DMS153 treated with DMSO at 0.1 percent for 48 hours (cell line): ENCODE results near the gene CDR2L.
A peak's percentile ranks its signal among the peaks of the same experiment; 100 is the strongest.

Experiments
- DNase-seq: peaks from one replicate; lab custom pipeline; 2025; ENCODE audit not compliant: unreplicated experiment; lab: John Stamatoyannopoulos, UW

Gene CDR2L

DNA sequence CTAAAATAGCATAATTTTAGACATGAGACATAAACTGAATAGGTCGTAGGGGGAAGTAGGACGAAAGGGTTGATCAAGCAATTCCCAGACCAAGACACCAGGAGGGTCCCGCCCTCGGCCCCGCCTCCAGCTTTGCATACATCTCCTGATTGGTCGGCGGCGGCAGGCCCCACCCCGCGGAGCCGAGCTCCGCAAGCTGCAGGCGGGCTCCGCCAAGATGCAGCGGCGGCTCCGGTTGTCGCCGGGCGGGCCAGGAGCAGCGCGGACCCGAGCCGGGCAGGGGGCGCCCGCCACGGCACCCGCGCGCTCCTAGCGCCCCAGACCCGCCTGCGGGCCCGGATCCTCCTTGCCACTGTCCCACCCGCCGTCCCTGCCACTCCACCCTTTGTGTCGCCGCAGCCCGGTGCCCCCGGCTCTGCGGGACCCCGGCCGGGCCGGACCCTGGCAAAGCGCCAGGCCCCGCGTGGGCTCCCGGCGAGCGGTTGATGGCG lies at the start of gene CDR2L:
TSS of gene CDR2L (plus strand) at position 215 of the 491 bp plus-strand sequence. CDS start 412 bp downstream, outside the sequence.
- DNase-seq = peak; percentile 85

DNA sequence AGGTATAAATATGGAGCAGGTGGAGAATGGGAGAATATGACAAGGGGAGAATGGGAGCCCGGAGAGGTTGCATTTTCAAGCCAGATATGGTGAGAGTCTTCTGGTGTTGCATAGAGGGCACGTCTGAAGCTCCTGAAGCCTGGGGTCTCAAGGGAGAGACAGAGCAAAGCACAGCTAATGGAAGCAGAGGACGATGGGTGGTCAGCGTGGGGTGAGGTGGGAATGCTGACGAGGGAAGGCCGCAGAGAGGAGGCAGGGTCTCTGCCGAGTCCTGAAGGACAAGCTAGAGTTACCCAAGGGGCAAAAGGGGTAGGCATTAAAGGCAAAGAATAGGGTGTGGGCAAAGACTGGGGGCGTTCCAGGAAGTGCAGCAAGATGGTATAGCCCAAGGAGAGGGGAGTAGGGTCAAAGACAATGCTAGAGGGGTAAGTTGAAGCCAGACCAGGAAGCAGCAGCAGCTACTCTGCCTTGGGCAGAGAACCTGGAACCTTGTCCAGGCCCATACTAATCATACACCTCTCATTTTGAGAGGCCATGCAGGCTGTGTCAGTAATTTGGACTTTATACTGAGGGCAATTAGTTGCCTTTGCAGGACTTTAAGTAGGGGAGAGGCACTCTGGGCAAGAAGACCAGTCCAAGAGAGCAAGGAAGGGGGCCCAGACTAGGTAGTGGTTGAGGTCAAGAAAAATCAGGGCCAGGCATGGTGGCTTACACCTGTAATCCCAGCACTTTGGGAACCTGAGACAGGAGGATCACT lies 49.1 kb upstream of the CDR2L start:
- DNase-seq = no peak

DNA sequence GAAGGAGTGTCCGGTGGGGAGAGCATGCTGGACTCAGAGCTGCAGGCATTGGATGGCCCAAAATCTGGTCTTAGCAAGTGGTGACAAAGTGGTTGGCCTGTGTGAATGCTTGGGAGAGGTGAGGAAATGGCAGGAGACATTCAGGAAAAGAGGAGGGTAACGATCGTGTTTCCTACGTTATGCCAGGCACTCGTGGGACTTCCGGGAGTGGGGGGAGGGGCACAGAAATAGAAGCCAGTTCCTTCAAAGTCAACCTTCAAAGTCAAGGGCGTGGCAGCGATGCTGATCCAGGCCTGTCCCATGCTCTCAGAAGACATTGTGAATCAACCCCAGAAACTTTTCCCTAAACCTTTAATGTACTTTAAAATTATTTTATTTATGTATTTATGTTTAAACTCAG lies 47.9 kb upstream of the CDR2L start:
- DNase-seq = no peak

DNA sequence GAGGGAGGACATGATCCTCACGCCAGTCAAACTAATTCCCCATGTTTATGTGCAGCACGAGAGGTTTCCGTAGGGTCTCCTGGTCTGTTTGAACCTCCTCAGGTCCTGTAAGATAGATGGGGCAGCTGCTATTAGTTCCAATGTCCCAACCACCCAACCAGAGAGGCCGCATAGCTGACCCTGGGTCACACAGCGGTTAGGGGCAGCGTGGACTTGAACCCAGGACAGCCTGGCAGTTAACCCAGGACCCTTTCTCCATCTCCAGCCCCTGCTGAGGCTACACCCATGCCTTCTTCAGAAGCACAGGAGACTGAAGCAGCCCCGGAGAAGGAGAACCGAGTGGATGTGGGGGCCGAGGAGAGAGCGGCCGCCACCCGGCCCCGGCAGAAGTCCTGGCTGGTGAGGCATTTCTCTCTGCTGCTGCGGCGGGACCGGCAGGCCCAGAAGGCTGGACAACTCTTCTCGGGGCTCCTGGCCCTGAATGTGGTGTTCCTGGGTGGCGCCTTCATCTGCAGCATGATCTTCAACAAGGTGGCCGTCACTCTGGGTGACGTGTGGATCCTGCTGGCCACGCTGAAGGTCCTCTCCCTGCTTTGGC lies 46.2 kb upstream of the CDR2L start:
- DNase-seq = no peak

DNA sequence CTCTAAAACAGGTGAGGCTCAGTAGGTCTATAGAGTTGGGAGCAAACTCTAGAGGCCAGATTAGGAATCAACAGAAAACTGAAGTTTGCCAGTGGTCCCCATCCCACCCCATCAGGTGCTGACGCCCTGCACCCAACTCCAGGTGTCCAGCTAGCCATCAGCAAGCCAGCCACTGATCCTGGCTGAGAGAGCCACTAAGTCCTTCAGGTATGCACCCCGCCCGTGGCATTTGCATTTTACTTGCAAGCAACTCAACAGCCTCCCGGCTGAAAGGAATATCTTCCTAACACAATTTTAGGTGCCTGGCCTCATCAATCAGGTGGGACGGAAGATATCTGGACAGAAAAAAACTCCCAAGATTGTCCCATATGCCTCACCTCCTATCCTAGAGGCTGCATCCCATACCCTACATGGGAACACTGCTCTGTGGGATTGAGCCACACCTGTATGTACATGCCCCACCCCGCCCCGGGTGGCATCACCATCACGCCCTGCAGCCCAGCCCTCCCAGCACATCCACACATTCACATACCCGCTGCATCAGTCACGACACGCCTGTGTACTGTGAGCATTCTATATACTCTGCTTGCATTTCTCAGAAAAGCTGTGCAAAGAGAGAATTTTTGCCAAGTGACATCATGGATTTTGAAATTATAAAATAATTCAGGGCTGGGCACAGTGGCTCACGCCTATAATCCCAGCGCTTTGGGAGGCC lies 43.5 kb upstream of the CDR2L start:
- no peak for DNase-seq

DNA sequence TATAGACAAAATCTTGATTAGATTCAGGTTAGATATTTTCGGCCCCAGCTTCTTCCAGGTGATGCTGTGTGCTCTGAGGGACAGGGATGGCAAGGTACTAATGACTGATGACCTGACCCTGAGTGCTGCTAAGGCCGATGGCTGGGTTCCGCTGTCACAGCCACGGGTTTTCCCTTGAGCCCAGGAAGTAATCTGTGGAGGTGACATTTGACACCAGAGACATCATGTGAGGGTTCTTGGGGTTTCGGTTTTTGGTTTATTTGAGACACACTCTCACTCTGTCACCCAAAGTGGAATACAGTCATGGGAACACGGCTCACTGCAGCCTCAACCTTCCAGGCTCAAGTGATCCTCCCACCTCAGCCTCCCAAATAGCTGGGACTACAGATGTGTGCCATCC lies 41.9 kb upstream of the CDR2L start:
- DNase-seq = no peak

DNA sequence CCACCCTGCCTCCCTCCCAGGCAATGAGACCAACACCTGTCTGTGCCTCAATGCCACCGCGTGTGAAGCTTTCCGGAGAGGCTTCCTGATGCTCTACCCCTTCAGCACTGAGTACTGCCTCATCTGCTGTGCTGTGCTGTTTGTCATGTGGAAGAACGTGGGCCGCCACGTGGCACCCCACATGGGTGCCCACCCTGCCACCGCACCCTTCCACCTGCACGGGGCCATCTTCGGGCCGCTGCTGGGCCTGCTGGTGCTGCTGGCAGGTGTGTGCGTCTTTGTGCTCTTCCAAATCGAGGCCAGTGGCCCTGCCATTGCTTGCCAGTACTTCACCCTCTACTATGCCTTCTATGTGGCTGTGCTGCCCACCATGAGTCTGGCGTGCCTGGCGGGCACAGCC lies 40.8 kb upstream of the CDR2L start:
- DNase-seq = no peak

DNA sequence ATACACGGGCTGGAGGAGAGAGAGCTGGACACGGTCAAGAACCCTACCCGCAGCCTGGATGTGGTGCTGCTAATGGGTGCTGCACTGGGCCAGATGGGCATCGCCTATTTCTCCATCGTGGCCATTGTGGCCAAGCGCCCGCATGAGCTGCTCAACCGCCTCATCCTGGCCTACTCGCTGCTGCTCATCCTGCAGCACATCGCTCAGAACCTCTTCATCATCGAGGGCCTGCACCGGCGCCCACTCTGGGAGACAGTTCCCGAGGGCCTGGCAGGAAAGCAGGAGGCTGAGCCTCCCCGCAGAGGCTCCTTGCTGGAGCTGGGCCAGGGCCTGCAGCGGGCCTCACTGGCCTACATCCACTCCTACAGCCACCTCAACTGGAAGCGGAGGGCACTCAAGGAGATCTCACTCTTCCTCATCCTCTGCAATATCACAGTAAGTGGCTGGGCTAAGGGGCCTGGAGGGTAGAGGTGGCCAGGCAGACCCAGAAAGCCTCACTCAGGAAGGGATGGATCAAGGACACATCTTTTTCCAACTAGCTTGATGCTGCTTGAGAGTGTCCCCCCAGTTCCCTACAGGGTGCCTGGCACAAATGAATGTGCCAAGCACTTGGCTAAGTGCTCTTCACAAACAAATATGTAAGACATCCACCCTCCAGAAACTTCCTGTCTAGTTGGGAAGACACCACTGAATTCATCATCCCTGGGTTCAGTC lies 40.2 kb upstream of the CDR2L start:
- no peak for DNase-seq

DNA sequence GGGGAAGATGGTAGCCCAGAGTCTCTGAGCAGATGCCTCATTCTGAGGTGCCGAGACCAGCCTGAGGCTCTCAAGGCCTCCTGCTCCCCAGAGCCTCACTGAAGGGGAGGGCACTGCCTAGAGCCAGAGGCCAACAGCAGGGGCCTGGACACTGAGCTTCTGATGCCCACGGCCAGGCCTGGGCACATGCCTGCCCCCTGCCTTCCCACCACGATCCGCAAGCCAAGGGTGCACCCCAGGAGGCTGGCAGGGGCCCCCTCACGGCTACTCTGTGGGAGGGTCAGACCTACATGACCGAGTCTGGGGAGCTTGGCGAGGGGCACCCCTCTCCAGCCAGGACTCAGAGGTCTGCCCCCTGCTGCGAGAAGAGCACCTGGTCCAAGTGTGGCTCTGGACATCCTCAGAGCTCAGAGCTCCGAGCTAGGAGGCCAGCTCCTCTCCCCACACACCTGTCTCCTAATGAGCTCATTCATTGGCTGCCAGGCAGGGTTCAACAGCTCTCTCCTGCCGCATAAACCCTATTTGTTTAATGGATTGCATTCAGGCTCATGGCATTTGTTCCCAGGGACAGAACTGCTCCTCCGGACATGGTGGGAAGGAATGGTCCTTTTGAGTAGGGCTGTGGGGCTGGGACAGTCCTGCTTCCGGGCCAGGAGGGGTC lies 37.8 kb upstream of the CDR2L start:
- no peak for DNase-seq

DNA sequence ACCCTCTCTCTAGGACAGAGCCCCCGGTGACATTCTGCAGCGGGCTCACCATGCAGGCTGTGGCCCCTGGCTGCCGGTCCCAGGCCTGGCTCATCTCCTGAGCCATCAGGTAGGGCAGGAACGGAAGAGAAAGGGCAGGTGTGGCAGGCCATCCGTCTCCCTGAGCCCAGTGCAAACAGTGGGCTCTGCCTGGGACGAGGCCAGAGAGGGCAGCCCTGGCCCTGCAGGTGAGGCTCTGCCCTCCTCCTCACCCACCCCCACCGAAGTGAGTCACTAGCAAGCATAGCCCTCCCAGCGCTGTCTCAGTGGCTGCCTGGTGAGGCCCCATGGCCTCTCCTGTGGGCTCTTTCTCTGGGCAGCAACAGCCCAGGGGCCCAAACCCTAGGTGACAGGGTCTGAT lies 37.2 kb upstream of the CDR2L start:
- no peak for DNase-seq

DNA sequence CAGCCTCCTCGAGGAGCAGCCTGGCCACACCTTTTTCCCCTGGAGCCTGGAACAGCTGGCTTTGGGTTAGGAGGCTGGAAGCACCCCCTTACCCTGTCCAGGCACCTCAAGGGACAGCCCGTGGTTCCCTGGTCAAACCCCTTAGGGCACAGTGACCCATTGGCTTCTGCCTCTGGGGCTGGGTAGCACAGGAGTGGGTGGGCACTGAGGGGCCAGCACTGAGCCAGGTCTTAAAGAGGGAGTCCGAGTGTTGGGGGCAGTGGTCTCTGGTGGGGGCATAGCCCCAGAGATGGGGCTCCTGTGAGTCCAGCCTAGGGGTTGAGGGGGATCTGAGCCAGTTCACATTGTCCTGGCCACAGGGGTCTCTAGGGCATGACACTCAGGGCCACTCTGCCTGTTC lies 36.4 kb upstream of the CDR2L start:
- no peak for DNase-seq

DNA sequence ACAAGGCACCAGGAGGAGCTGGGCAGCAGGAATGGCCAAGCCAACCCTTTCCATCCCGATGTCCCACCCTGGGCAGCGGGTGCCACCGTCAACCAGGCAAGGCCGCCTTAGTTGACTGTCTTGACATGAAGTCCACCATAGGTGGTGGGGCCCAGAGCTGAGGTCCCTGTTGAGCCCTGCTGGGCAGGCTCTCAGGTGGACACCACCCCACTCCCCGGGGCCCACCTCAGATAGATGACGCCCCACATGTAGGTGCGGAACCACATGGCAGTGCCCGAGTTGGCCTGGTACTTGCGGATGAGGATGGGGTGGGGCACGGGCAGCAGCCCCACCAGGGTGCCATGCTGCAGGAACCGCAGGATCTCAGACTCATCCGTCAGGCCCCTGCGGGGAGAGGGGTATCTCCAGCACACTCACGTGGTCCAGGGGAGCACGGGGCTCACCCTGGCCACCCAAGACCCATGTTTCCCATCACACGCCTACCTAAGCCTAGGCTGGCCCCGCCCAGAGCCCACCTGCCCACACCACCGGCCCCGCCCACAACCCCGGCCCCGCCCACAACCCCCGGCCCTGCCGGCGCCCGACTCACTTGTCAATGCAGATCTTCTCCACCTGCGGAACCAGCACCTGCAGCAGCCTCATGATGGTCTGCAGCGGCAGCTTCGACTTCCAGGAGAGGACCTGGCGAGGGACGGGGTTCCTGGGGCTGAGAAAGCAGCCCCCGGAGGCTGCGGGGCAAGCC lies 35.6 kb upstream of the CDR2L start:
- no peak for DNase-seq

DNA sequence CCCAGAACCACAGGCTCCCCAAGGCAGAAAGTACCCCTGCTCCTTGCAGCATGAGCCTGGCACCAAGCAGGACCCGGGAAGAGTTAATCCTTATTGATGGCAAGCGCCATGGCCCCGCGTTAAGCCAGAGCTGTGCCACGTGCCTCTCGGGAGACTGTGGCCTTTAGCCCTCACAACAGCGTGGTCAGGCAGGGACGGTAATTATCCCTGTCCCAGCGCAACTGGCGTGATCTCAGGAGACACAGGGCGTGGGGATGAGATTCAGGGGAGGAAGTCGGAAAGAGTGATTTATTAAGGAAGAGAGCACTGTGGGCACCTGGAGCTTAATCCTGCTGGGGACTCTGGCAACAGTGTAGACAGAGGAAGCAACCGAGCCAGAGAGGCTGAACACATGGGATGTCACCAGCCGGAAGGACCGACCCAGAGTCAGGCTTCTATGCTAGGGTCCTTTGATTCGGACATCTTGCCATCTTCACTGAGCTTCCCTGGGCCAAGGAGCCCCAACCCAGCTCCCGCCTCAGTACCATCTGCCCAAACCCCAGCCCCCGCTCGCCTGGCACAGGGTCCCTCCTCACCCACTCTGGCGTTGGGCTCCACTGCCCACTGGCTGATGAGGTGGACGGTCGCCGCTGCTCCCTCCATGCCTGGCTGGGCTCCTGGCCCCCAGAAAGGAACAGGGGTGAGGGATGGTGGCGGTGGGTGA lies 34.9 kb upstream of the CDR2L start:
- no peak for DNase-seq

DNA sequence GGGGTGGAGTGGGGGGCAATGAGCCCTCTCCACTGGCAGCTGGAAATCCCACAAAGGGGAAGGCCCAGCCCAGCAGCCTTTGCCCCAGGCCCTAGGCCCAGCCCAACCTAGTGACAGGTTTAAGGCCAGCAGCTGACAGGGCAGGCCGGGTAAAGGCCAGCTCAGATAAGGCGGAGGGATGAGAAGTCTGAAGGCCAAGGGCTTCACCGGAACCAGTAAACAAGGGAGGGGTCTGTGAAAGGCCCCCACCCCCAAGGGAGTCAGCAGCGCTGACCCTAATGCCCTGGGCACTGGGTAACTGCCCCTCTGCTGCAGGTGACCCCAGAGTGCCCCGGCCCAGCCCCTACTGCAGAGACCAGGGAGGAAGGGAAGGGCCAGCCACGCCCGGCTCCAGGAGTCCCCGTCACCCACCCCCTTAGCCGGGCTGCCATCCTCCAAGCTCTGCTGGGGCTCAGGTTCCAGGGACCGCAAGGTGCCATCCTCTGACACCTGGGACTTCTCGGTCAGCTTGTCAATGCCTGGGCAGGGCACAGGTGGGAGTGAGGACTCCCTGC lies 34.2 kb upstream of the CDR2L start:
- no peak for DNase-seq

DNA sequence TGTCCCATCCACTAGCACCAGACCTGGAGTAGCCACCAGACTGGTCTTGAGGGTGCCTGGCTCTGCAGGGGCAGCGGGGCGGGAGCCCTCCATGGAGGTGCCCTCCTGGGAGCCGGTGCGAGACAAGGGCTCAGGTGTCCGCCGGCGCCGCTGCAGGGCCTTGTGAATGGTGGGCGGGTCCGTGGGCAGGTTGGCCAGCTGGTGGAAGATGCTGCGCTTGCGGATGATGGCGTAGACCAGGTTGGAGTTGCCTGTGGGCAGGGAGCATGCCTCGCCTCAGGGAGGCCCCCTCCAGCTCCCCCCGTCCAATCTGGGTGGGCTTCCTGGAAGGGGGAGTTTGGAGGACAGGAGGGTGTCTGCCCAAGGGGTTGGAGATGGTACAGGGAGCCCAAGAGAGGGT lies 33.3 kb upstream of the CDR2L start:
- DNase-seq = no peak

DNA sequence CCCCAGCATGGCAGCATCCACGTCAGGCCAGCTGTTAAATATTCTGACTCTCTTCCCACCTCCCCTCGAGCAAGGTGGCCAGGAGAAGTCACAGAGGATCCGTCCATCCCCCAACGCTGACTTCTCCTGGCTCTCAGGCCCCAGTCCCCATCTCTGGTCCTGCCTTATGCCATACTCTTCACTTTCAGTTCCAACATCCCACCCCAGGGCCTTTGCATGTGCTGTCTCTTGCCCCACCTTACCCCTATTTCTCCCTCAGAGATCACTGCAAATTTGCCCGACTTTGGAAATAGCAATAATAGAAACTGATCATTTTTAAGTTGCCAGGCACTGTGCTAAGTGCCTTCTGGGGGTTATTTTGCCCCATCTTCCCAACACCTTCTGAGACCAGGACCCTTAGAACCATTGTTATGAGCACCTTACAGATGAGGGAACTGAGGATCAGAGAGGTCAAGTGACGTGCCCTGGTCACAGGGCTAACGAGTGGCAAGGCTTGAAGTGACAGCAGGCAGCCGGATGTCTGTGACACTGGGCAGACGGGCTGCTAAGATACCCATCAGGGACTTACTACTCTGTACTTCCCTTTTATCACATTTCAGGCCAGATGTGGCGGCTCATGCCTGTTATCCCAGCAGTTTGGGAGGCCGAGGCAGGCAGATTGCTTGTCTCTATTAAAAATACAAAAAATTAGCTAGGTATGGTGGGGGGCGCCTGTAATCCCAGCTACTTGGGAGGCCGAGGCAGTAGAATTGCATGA lies 32.6 kb upstream of the CDR2L start:
- no peak for DNase-seq

DNA sequence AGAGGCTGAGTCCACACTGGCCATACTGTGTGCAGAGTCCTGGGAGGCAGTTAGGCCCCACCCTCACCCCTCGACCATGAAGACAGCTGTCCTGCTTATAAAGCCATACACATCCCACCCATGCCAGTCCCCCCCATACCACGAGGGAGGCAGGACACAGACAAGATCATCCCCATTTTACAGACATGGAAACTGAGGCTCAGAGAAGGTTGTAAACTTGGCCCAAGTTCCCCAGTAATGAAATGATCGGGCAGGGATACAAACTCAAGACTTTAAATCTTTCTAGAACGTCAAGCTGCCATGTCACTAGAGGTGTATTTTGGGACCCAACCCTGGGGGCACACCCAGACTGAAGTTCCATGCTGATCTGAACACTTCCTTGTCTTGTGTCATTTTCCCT lies 31.3 kb upstream of the CDR2L start:
- DNase-seq = no peak

DNA sequence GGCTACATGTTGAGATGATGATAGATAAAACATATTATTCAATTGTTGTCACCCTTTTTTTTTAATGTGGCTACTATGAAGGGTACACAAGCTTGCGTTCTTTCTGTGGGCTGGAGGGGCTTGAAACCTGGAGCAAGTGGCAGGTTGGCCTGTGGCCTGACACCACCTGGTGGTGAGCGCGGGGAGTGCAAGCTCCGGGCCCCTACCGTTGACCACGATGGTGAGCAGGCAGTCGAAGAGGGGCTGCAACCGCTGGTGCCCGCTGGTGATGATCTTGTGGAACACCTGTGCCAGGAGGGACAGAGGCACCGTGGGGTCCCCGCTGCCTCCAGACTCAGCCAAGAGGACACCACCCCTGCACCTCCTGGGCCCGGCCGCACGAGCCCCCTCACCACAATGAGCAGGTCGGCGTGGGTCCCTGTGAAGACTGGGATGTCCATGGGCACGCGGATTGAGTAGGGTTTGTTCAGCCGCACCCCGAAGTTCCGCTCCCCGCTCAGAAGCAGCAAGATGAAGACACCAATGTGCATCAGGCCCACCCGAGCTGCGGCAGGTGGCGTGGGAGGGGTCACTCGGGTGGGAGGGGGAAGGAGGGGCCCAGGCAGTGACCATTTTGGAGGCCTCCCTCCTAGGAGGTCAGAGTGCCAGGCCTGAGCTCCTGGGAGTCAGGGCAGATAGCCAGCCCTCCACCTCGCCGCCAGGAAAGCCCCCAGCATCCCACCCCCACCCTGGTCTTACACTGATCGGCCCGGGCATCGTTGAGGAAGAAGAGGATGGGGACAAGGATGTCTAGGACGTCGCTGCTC lies 29.3 kb upstream of the CDR2L start:
- peak; percentile 23 for DNase-seq
